Daoy (cell line): ENCODE data around the gene TNKS1BP1. TPM values are rescaled to one million over a fixed set of nuclear protein-coding genes. Genes with fewer than 3 reads are reported as not detected.
"Not testable (repeated sequence)": the region's sequence is repeated elsewhere in the genome, so short reads cannot be mapped to it uniquely, and the experiment has no call there.

ENCODE experiments used
- DNase-seq: peaks from one replicate; pipeline ENCODE4 v3.0.0-alpha.2; 2015; ENCODE audit warnings: low read depth
- total RNA-seq: library from RNA; depleted of rRNA; stranded (reverse); fragments of >200 nt; shearing (Covaris generic); gene quantifications from 2 replicates; pipeline ENCODE4 v1.2.3, GENCODE V29; 2014; rRNA removed

TNKS1BP1 gene, protein sequence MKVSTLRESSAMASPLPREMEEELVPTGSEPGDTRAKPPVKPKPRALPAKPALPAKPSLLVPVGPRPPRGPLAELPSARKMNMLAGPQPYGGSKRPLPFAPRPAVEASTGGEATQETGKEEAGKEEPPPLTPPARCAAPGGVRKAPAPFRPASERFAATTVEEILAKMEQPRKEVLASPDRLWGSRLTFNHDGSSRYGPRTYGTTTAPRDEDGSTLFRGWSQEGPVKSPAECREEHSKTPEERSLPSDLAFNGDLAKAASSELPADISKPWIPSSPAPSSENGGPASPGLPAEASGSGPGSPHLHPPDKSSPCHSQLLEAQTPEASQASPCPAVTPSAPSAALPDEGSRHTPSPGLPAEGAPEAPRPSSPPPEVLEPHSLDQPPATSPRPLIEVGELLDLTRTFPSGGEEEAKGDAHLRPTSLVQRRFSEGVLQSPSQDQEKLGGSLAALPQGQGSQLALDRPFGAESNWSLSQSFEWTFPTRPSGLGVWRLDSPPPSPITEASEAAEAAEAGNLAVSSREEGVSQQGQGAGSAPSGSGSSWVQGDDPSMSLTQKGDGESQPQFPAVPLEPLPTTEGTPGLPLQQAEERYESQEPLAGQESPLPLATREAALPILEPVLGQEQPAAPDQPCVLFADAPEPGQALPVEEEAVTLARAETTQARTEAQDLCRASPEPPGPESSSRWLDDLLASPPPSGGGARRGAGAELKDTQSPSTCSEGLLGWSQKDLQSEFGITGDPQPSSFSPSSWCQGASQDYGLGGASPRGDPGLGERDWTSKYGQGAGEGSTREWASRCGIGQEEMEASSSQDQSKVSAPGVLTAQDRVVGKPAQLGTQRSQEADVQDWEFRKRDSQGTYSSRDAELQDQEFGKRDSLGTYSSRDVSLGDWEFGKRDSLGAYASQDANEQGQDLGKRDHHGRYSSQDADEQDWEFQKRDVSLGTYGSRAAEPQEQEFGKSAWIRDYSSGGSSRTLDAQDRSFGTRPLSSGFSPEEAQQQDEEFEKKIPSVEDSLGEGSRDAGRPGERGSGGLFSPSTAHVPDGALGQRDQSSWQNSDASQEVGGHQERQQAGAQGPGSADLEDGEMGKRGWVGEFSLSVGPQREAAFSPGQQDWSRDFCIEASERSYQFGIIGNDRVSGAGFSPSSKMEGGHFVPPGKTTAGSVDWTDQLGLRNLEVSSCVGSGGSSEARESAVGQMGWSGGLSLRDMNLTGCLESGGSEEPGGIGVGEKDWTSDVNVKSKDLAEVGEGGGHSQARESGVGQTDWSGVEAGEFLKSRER (N-terminal part only)
- 16.2 and 17.8 TPM in 2 replicates for total RNA-seq

DNA sequence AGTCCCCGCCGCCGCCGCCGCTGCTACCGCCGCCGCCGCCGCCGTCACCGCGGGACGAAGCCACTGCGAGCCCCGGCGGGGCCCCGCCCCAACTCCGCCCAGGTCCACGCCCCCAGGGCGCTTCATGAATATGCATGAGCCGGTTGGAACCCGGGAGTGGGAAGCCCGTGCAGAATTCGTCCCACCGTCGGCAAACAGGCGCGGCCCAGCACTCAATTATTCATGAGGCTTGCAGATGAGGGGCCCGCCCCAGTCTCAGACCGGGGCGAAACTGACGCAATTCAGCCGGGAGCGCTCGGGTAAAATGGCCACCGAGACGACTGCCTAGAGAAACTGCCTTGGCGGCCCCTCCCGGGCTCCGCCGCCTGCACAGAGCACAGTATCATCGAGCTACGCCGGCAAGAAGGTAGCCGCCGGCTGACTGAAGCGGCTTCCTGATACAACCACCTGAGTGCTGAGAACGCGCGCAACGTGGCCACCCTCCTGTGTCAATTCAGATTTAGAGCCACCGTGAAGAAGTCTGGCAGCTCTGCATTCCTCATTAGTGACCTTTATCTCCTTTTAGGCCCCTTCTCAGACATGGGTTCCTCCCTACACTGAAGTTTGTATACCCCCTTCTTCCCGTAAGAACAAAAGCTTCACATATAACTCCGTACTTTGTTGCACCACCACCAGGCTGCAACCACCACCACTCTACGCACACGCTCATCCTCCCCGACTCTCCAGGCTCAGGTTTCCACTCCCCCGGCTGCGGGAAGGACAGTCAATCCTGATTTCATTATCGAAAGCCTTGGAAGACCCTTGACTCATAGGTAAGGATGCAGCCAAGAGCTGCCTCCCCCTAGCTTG, at the start of gene TNKS1BP1:
TNKS1BP1 (minus strand) TSS at position 67 of the 849 bp plus-strand sequence. CDS start 3,067 bp downstream, outside the sequence.
- DNase-seq = peak; percentile 95

DNA sequence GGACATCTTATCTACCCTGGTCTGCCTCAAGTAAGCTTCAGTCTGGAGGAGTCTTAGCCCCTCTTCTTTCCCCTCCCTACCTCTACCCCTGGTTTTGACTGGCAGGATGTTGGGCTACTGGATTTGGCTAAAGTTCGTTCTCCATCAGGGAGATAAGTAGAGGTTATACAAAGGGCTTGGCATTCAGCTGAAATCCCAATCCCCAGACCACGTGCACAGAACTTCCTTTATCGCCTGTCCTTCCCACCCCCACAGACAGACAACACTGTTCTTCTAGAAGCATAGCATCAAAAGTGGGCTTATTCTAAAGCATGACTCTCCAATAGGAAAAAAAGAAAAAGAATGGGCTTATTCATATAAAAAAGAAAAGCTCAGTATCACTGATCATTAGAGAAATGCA, 48.4 kb upstream of the TNKS1BP1 start:
- DNase-seq = no peak

DNA sequence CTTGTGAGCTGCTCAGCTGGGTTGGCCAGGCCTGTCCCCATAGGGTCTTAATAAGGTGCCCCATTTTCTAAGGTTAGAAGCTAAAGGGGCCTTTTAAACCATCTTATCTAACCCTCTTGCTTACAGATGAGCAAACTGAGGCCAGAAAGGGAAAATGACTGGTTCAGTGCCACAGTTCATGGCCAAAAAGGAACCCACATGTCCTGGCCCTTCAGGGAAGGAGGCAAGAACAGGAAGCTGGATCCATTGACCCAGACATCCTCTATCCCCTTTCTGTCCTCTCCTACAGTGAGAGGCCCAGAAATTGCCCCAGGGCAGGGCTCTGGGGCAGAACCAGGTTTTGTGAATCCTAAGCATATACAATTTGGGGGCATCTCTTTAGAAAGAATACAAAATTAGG, 46.2 kb upstream of the TNKS1BP1 start:
- no peak for DNase-seq

DNA sequence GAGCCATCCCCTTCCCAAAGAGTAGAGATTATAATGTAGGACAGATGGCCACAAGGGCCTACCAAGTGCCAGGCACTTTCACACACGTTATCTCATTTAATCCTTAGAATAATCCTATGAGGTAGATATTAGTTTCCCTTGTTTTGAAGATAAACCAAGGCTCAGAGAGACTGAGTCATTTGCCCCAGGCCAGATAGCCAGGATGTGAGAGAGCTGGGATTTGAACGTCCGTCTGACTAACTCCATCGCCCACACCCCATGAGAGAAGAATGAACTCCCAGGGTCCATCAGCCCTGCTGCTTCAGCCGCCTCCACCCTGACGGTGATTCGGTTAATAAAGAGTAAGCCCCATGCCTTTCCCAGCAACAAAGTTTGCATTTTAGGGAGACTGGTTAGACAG, 45.5 kb upstream of the TNKS1BP1 start:
- peak; percentile 90 for DNase-seq

DNA sequence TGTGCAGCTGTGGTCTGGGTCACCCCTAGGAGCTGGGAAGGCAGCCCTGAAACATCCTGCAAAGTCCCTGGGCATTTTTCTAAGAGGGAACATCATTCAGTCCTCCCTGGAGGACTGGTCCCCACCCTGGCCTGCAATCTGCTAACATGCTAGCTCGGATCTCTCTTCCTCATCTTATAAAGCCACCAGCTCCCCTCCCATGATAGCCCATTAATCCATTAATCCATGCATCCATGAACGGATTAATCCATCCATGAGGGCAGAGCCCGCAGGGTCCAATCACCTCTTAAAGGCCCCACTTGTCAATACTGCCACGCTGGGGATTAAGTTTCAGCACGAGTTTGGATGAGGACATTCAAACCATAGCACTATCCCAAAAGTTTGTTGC, 44.1 kb upstream of the TNKS1BP1 start:
- no peak for DNase-seq

DNA sequence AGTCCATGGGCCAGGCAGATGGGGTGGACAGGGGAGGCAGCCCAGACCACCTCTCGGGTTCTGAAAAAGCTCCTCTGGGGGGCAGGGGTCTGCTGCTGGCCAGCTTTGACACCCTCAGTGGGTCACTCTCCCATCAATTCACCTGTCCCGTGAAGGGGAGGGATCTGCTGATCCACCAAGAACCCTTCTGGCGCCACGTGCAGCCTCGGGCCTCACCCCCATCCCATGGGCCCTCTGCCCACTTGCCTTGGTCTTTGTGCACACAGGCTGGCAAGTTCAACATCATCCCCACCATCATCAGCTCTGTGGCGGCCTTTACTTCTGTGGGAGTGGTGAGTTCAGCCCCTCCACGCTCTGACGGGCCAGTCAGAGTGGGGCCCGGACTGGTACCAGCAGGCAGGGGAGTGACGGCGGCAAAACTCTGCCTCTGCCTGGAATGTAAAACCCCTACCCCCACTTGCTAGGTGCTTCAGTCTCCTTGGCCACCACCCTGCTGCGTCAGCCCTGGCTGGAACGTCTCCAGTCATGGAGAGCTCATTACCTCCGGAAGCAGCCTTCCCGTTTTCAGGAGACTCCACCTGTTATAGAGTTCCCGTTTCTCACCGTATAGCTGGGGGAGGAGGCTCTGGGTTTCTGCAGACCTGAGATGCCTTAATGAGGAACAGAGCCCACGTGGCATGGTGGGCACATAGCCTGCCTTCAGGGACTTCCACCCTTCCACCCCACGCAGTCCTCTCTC, 43.5 kb upstream of the TNKS1BP1 start:
- peak; percentile 77 for DNase-seq

DNA sequence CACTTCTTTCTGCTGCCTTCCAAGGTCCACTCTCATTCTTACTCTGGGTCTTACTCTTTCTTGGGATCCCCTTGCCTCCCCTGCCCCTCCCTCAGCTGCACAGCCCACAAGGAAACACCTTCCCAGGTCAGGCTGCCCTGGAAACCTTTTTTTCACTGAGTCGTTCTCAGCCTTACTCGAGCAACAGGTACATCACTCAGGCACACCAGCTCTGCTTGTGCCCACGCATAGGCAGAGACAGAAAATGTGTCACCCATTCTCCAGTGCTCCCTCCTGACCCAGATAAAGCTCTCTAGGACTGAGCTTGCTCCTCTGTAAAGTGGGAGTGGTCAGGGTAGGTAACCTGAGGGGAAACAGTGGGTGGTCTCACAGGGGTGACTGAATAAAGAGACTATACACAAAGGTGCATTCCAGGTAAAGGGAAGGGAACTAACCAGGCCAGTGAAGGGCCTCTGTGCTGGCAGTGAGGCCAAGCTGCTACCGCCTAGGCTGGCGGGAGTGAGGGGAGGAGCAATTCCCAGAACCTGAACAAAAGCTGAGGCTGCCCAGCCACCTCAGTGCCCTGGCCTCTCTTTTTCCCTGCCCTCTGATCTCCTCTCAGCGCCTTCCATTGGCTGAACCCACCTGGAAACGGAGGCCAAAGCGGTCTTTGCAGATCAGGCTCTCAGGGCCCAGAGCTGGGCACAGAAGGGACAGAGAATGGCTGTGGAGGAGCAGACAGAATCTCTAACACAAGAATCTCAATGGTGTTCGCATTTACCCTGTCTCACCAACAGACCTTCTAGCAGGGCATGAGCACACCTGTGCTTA, 40.3 kb upstream of the TNKS1BP1 start:
- no peak for DNase-seq

DNA sequence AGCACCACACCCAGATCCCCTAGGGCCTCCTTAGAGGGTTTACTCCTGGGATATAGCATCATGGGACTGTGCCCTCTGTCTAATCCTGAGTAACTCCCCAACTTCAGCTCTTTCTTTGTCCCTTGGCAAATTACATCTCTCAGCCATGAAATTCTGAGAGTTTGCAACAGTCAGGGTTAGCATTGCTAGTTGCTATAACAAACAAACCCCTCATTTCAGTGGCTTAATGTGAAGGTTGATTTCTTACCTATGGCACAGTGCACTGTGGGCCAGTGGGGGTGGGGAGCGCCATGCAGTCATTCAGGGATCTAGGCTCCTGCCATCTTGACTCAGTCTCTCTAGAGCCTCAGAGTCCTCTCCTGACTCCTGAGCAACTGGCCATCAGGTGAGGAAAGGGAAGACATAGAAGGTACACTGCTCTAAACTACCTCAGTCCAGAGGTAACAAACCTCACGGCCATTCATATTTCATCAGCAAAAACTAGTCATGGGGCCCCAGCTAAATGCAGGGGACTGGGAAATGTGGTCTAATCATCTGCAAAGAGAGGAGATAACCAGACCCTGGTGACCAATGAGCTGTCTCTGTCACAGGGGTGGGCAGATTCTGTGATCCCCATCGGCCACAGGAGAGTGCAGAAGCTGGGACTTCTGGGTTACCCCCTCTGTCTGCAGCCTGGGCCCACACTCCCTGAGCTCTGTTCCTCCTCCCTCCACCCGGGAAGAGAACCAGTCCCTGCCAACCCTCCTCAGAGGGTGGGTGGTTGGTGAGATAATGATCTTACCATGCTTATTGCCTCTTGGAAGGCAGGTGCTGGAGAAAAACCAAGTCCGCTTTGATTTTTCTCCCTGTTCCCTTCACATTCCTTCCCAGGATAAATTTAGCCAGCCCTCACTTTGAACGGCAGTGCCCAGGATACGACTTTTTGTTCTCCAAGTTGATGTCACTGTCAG, 38.7 kb upstream of the TNKS1BP1 start:
- no peak for DNase-seq

DNA sequence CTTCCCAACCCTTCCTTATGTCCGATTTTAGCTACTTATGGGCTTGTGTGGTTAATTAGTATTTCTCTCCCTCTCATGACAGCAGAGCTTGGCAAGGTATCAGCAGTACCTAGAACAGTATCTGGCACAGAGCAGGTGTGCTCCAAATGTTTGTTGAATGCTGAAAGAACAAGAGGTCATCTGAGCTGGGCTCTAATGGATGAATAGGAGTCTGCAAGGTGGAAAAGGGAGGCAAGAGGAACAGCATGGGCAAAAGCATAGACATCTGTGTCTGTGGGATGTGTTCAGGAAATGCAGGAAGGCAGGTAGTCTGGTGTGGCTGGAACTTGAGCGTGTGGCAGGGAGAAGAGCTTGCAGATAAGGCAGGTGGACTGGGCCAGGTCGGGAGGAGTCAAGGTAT, 37.2 kb upstream of the TNKS1BP1 start:
- no peak for DNase-seq

DNA sequence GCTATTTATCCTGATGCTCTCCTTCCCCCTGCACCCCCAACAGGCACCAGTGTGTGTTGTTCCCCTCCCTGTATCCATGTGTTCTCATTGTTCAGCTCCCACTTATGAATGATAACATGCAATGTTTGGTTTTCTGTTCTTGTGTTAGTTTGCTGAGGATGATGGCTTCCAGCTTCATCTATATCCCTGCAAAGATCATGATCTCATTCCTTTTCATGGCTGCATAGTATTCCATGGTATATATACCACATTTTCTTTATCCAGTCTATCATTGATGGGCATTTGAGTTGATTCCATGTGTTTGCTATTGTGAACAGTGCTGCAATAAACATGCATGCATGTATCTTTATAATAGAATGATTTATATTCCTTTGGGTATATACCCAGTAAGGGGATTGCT, 36.7 kb upstream of the TNKS1BP1 start:
- not testable (repeated sequence) for DNase-seq

DNA sequence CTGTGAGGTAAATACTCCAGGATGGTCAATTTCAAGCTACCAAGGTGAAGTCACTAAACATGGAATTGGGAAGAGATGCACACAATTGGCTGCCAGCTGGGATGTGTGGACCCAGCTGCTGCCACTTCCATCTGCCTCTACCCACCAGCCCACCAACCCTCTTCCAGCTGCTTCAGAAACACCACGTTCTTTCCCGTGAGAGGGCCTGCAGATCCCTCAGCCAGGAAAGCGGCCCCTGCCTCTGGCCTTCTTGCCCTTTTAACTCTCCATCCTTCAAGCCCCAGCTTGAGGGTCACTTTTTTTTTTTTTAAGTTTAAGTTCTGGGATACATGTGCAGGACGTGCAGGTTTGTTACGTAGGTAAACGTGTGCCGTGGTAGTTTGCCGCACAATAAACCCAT, 36.2 kb upstream of the TNKS1BP1 start:
- DNase-seq = no peak

DNA sequence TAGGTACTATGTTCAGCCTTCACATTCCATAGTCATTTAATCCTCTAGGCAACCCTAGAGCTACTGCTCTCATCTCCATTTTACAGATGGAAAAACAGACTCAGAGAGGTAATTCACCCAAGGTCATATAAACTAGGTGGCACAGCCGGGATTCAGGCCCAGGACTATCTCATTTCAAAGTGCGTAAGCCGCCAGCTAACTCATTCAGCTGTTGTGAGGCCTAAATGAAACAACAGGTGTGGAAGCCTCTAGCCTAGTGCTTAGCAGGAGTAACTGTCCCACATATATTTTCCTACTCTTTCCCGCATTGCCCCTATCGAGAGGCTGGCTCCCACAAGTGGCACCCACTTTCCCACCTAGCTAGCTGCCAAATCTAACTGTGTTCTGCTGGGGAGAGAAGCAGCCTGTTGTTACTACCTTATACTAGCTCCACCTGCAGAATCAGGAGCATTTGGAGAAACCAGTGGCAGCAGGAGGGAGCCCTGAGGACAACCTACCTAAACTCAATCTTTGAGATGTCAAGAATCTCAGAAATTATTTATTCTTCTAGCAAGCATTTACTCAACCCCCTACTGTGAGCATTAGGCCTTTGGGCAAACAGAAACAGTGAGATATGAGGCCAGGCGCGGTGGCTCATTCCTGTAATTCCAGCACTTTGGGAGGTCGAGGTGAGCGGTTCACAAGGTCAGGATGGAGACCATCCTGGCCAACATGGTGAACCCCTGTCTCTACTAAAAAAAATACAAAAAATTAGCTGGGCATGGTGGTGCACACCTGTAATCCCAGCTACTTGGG, 35.3 kb upstream of the TNKS1BP1 start:
- DNase-seq = peak; percentile 29

DNA sequence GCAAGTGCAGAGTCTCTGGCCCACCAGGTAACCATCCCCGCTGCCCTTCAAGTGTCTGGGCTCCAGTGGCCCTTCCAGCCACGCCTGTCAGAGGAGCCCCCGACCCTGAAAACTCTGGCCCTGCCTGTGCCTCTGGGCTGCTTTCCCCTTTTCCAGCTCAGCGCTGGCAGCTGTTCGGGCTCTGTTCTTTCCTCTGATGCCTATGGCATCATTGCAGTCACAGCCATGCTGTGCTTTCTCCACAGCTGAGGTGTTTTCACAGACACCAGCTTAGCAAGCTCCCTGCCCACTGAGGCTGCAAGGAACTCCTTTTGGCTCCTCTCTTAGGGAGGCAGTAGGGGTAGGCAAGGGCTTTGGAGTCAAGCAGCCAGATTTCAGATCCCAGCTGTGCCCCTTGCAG, 34.6 kb upstream of the TNKS1BP1 start:
- no peak for DNase-seq

DNA sequence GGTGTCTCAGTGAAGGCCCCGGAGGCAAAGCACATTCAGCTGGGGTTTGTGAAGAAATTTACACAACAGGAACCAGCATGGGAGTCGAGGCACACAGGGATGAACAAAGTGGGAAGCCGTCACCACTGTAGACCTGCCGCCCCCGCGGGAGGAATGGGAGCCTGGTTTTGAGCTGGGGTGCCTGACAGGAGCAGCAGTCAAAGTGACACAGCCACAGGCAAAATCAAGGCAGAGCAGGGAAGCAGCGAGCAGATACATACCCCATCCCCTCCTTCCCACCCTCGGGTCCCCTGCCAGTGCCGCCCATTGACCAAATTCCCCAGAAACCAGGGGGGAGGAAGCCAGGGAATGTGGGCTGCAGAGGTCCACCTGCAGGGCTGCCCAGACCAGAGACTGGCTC, 34.2 kb upstream of the TNKS1BP1 start:
- no peak for DNase-seq

DNA sequence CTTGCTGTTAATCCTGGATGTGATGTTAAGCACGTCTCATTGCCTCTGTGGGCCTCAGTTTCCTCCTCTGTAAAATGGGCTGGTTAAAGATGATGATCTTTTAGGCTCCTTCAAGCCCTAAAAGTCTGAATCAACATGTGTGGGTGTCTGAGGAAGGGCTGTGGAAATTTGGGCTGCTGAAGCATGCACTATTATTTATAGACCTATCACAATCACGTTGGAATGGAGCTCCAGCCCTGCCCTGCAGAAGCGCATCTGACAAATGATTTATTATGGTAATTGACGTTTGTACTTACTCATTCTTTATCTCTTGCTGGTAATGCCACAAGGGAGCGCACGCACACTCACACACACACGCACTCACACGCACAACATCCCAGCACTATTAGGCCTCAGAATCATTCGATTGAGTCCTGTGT, 33.8 kb upstream of the TNKS1BP1 start:
- no peak for DNase-seq

DNA sequence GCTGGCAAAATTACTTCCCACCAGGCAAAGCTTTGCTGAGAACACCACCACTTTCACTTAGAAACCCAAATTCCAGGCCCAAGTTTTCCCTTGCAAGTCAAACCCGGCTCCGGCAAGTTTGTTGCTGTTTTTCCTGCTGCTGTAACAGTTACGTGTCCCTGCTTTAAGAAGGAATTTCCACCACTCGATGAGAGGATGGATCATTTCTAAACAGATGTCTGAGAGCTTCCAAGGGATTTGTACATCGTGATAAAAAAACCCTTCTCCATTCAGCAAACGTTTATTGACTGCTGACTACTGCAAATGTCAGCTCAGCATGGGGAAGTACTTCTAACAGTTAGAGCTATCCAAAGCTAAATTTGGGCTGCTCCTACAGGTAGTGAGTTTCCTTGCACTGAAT, 33.1 kb upstream of the TNKS1BP1 start:
- no peak for DNase-seq

DNA sequence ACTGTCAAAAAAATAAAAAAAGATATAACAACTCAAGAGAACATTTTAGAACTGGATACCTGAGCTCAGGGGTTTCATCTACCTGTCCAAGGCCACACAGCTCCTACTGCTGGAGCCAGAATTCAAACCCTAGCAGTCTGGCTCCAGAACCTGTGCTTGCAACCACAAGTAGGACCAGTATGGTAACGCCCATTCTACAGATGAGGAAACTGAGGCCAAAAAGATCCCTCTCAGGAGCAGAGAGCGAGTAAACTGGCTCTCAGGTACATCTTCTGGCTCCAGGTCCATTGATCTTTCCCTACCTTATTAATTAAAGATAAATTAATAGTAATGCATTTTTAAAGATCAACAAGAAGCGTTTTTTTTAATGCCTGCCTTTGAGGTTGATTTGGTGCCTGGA, 32.6 kb upstream of the TNKS1BP1 start:
- no peak for DNase-seq
